NB4 (cell line): ENCODE data around the gene EMC8.

ENCODE experiments used
- MYC ChIP-seq: IDR thresholded peaks from 2 replicates; pipeline ENCODE4 v1.6.1; 2011; ENCODE audit warnings: low read depth, low read length
- POLR2A ChIP-seq: IDR thresholded peaks from 2 replicates; pipeline ENCODE4 v1.6.1; 2011; ENCODE audit warnings: mild to moderate bottlenecking; ENCODE audit not compliant: insufficient read length; ENCODE audit errors: extremely low read depth
- TF ChIP-seq, protein P1 (sequence below): IDR thresholded peaks from one replicate; pipeline ENCODE4 v1.5.1; 2012; ENCODE audit warnings: low read depth, low read length
- TF ChIP-seq, protein P2 (sequence below): IDR thresholded peaks from 2 replicates; pipeline ENCODE4 v1.6.1; 2011; ENCODE audit warnings: low read depth, low read length

DNA sequence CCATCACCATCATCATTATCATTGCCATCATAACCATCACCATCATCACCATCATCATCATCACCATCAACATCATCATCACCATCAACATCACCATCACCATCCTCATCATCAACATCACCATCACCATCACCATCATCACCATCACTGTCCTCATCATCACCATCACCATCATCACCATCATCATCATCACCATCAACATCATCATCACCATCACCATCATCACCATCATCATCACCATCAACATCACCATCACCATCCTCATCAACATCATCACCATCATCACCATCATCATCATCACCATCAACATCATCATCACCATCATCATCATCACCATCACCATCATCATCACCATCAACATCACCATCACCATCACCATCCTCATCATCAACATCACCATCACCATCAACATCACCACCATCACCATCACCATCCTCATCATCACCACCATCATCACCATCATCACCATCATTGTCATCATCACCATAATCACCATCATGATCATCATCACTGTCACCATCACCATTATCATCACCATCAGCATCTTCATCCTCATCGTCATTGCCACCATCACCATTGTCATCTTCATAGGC, 24.1 kb upstream of the EMC8 start:
- TF ChIP-seq, protein P1, sequence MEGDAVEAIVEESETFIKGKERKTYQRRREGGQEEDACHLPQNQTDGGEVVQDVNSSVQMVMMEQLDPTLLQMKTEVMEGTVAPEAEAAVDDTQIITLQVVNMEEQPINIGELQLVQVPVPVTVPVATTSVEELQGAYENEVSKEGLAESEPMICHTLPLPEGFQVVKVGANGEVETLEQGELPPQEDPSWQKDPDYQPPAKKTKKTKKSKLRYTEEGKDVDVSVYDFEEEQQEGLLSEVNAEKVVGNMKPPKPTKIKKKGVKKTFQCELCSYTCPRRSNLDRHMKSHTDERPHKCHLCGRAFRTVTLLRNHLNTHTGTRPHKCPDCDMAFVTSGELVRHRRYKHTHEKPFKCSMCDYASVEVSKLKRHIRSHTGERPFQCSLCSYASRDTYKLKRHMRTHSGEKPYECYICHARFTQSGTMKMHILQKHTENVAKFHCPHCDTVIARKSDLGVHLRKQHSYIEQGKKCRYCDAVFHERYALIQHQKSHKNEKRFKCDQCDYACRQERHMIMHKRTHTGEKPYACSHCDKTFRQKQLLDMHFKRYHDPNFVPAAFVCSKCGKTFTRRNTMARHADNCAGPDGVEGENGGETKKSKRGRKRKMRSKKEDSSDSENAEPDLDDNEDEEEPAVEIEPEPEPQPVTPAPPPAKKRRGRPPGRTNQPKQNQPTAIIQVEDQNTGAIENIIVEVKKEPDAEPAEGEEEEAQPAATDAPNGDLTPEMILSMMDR, result no peak
- TF ChIP-seq, protein P2, sequence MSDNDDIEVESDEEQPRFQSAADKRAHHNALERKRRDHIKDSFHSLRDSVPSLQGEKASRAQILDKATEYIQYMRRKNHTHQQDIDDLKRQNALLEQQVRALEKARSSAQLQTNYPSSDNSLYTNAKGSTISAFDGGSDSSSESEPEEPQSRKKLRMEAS, result no peak
- TF ChIP-seq POLR2A (no peak), MYC (no peak)
